Measurements from ENCODE around the gene MAG.
A peak's percentile ranks its signal among the peaks of the same experiment; 100 is the strongest.

Gene MAG

DNA sequence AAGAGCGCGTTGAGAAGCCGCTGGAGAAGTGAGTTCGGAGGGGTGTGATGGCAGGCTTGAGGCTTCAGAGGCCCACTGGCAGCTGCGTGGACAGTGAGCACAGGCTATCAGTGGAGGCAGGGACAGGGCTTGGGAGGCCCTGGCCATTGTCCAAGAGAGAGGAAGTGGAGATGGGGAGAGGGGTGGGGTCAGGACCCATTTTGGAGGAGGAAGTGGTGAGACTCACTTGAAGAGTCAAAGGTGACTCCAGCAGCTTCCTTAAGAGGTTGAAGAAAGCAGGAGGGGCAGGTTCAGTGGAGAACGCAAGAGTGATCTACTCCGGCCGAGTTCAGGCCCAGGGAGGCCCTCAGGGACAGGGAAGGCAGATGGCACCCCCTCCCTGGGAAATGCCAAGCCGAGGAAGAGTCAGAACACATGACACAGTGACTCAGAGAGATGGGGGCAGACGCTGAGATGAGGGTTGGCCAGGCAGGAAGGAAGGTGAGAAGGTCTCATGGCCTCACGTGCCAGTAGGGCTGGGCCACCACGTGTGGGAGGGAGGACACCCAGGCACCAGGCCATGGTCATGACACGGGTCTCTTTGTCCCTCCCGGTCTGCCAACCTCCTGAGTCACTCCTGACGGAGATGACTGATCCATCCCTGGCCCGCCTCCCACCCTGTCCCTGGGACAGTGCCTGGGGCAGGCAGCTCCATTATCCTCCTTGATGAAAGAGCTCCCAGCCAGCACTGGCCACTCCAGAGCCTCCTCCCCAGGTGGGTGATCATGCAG lies 26.9 kb downstream of the MAG start:
- DNase-seq: peak in 1 of 2 donors; percentile 57

- DNase-seq: peak; percentile 22 to 27
These were observed 28.2 kb downstream of the MAG start for GRCh38 chr19:35320065-35320713.

- DNase-seq: no peak
These were observed 29.3 kb downstream of the MAG start for GRCh38 chr19:35321291-35321690.

DNA sequence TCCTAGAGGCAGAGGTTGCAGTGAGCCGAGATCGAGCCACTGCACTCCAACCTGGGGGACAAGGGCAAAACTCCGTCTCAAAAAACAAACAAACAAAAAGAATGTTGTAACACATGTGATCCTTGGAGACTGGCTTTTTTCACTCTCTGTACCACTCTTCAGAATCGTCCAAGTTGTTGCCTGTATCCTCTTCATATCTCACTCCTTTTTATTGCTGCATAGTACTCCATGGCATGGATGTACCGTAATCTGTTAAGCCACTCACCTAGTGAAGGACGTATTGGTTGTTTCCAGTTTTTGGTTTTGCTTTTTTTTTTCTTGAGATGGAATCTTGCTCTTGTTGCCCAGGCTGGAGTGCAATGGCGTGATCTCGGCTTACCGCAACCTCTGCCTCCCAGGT lies 30.1 kb downstream of the MAG start:
- no peak for DNase-seq

GRCh38 chr19:35327642-35328041 lies 35.7 kb downstream of the MAG start:
- DNase-seq: no peak

DNA sequence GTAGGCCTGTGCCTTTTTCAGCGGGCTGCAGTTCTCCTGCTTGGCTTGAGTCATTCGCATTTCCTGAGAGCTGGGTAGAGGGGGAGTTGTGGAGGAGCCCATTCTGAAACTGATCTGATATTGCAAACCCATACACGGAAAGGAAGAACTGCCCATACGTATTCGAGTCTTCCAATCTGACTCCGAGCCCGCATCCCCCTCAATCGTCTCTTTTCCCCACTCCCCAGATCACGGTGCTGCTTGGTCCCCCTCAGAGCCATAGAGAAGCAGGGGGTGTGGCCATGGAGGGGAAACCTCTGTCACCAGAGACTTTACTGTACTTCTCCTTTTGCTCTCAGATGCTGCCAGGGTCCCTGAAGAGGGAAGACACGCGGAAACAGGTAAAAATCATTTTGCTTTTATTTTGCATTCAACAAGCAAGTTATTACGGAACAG lies 36.9 kb downstream of the MAG start, which contains the start of gene CD22:
Gene CD22 (plus strand): TSS at position 337 of the 435 bp plus-strand sequence. CDS start 2,854 bp downstream, outside the sequence.
- peak; percentile 29 to 84 for DNase-seq

GRCh38 chr19:35329323-35329722 lies 37.4 kb downstream of the MAG start:
- no peak for DNase-seq

DNA sequence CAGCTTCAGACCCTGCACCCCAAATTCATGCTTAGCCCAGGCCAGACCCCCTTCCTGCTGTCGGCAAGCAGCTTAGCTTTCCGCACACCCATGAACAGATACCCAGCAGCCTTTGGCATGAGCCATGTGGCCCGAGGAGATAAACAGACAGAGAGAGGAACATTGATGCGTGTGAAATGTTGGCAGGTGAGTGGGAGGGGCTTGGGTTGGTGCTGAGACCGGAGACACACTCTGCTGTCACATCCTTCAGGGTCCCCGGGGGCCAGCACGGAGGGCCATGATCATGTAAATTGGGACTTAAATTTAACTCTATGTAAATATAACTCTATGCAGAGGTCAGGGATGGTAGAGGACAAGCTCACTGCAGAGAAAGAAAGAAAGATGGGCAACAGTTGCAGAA lies 38.5 kb downstream of the MAG start:
- no peak for DNase-seq

DNA sequence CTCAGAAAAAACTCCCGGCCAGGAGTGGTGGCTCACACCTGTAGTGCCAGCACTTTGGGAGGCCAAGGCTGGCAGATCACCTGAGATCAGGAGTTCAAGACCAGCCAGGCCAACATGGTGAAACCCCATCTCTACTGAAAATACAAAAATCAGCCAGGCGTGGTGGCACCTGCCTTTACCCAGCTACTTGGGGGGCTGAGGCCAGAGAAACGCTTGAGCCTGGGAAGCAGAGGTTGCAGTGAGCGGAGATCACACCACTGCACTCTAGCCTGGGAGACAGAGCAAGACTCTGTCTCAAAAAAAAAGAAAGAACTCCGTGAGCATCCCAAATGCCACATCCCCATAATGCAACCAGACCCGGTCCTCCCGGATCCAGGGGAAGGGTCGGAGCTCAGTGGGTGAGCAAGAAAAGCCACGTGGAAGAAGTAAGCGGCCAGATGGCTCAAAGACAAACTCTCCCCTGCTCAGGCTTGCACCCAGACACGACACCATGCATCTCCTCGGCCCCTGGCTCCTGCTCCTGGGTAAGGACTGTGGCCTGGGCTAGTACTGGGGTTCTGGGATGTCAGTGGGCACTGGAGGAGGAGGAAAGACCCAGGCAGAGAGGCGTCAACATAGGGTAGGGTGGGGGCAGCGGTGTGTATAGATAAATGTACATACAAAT lies 39.7 kb downstream of the MAG start:
- no peak for DNase-seq

- DNase-seq: no peak
These were observed 40.9 kb downstream of the MAG start for GRCh38 chr19:35332817-35333216.

DNA sequence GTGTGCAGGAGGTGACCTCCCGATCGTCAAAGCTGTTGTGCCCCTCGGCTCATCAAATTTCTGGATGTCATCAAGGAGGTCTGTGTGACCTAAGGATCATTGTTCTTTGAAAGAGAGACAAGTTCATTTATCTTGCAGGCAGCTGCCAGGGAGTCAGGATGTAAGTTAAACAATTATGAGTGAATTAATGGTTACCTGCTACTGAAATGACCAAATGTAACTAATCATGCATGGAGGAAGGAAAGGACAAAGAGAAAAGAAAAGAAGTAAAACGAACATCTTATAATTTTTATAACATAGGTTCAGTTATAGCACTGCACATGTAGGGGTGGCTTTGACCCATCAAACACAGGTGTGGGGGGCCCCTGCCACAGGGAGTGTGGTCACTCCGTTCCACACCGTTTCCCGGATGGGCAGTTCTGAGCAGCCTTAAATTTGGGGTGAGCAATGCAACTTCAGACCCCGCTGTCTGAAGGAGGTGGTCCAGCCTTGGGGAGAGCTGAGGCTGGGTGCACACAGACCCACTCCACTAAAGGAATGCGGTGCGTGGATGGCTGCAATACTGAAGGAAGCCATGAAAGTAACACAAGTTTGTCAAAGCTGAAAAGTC lies 42.3 kb downstream of the MAG start:
- DNase-seq: no peak

GRCh38 chr19:35336166-35336955 lies 44.4 kb downstream of the MAG start:
- DNase-seq: no peak

GRCh38 chr19:35337097-35337983 lies 45.4 kb downstream of the MAG start:
- no peak for DNase-seq

GRCh38 chr19:35337984-35338296 lies 46.0 kb downstream of the MAG start:
- DNase-seq: no peak

GRCh38 chr19:35340431-35340830 lies 48.5 kb downstream of the MAG start:
- DNase-seq: no peak

GRCh38 chr19:35341006-35341405 lies 49.0 kb downstream of the MAG start:
- DNase-seq: no peak

GRCh38 chr19:35341565-35342225 lies 49.7 kb downstream of the MAG start:
- no peak for DNase-seq

GRCh38 chr19:35342430-35342829 lies 50.5 kb downstream of the MAG start:
- DNase-seq: no peak

GRCh38 chr19:35344511-35345031 lies 52.6 kb downstream of the MAG start:
- DNase-seq: no peak

DNA sequence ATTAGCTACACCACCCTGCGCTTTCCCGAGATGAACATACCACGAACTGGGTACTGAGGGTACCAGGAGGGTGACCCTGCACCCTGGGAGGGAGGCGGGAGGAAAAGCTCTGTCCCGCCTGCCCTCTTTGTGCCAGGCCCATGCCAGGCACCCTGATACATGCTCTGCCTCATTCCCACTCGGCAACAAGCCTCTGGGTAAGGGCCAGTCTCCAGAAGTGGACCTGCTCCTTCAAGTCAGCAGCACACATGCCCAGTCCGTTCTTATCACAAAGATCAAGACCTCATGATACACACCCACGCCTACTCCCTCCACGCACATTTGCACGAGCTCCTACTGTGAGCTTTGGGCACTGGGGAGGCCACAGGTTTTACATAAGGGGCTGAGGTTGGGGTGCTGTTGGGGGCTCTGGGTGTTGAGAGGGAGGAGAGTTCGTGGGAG lies 53.7 kb downstream of the MAG start:
- no peak for DNase-seq

Data from bone marrow (tissue), 2 donors.